Prostate gland (tissue), 2 donors: ENCODE measurements around the gene PRRT1. TPM values are rescaled to one million over a fixed set of nuclear protein-coding genes. Genes with fewer than 3 reads are reported as not detected.

Experiments
- DNase-seq: peaks from one replicate; pipeline ENCODE4 v3.0.0-alpha.2; 2019; ENCODE audit warnings: low spot score
- H3K27ac ChIP-seq, 2 donors: fragments of 200-600 bp; sonication (generic); 2 replicates each; pipeline ENCODE4 v1.5.1; 2017 to 2019
- H3K27me3 ChIP-seq: fragments of 200-600 bp; sonication (generic); replicated peaks from 2 replicates; pipeline ENCODE4 v1.5.1; 2019; ENCODE audit not compliant: insufficient read depth
- H3K36me3 ChIP-seq, 2 donors: fragments of 200-600 bp; sonication (generic); 1 replicate in 1 of 2; 2 replicates in 1 of 2; pipeline versions ENCODE4 v1.5.1 to v1.8.1; 2017 to 2019
- H3K4me1 ChIP-seq: fragments of 200-600 bp; sonication (generic); replicated peaks from 2 replicates; pipeline ENCODE4 v1.5.1; 2019
- H3K4me3 ChIP-seq, 2 donors: fragments of 200-600 bp; sonication (generic); 2 replicates each; pipeline ENCODE4 v1.5.1; 2017 to 2019
- H3K9me3 ChIP-seq: fragments of 200-600 bp; sonication (generic); 2 replicates; pipeline ENCODE4 v1.5.1; 2017
- POLR2A ChIP-seq: fragments of 450-650 bp; IDR thresholded peaks from one replicate; pipeline ENCODE4 v1.6.1; 2016; ENCODE audit warnings: antibody characterized with exemption, mild to moderate bottlenecking
- POLR2AphosphoS5 ChIP-seq: sonication (generic); formaldehyde crosslinking; IDR thresholded peaks from one replicate; pipeline ENCODE4 v1.6.1; 2017; ENCODE audit warnings: antibody characterized with exemption
- WGBS: methylation state at CpG from one replicate; pipeline ENCODE4 v1.1.5; 2018; 5-methylcytosine and 5-hydroxymethylcytosine counted together
- intact Hi-C: fragments of 100-400 bp; cut with DNase I; formaldehyde crosslinking; loops from one replicate; pipeline ENCODE4 v1.14.2; 2022
- total RNA-seq, 2 donors: library from RNA; depleted of rRNA; stranded (reverse); fragments of >200 nt; gene quantifications; one replicate each; pipeline ENCODE4 v1.1.0, GENCODE V29; 2016
- TF ChIP-seq, protein P1 (sequence below), 4 experiments: fragments of 200-600 bp in 2 of 4; fragments of 450-650 bp in 2 of 4; sonication (generic) in 2 of 4; IDR thresholded peaks; 1 replicate in 3 of 4; 2 replicates in 1 of 4; pipeline ENCODE4 v1.5.1; 2016 to 2019; ENCODE audit warnings: antibody characterized with exemption in 4 of 4, mild to moderate bottlenecking in 2 of 4, moderate library complexity in 2 of 4

Gene PRRT1
- total RNA-seq, 2 donors from 2014 or later: 0.64 to 7.2 TPM

DNA sequence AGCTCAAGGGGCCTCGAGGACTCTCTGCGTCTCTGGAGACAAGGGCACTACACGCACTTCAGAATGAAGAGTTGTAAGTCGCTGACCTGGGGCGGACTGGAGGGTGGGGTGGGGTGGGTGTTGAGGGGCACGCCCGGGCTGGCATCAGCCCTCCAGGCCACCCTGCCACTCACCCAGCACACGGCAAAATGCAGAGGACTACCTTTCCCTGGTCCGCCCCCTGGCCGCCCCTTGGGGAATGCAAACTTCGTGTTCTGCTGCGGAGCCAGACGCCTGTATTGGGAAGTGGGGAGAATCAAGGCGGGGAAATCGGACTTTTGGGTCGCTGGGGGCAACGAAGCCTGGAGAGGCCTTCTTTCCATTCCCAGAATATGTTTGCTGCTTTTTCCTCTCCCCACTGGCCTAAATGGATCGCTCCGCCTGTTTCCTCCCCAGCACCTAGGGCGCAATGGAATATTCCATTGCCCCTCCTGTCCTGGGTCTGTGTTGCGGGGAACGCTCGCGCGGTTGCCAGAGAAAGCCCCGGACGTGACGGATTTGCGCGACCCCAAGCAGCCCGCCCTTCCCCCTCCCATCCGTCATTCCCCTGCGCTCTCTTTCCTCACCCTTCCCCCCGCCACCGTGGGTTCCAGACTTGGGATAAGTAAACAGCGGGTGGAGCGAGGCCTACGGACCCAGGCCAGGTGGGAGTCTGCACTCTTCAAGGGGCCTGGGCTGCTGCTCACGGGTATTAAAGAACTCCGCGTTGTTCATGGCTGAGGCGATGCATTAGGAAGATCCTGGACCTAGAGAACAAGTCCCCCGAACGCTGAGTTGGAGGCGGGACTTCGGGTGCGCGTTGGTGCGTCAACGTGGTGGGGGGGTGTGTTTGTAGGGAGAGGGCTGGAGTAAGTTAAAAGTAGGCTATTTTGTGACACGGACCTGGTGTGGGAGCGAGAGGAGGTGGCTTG lies 2.1 kb upstream of the PRRT1 start, which contains the start of gene PPT2:
Gene PPT2 (plus strand): TSS at position 578 of the 950 bp plus-strand sequence. CDS start 454 bp downstream, outside the sequence.
- Histone ChIP-seq H3K27ac (peak within 1 kb of the TSS; percentile 88 to 89), H3K36me3 (peaks cover 0 to 5% of the 10 kb centered on the region in 2 donors), H3K4me3 (peak within 1 kb of the TSS; percentile 53 to 61), H3K27me3 (no peaks in the 10 kb centered on the region), H3K9me3 (no peaks in the 10 kb centered on the region), H3K4me1 (peaks cover 14% of the 10 kb centered on the region)
- DNase-seq: peak; percentile 80
- intact Hi-C loops: loop anchor here (1.0 to 10.0 kb wide), 3 partner anchors 36 to 249 kb away; partner anchors contain the start of gene ZBTB12
- TF ChIP-seq, protein P1, sequence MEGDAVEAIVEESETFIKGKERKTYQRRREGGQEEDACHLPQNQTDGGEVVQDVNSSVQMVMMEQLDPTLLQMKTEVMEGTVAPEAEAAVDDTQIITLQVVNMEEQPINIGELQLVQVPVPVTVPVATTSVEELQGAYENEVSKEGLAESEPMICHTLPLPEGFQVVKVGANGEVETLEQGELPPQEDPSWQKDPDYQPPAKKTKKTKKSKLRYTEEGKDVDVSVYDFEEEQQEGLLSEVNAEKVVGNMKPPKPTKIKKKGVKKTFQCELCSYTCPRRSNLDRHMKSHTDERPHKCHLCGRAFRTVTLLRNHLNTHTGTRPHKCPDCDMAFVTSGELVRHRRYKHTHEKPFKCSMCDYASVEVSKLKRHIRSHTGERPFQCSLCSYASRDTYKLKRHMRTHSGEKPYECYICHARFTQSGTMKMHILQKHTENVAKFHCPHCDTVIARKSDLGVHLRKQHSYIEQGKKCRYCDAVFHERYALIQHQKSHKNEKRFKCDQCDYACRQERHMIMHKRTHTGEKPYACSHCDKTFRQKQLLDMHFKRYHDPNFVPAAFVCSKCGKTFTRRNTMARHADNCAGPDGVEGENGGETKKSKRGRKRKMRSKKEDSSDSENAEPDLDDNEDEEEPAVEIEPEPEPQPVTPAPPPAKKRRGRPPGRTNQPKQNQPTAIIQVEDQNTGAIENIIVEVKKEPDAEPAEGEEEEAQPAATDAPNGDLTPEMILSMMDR (IDR thresholded peaks at IDR 0.05): peak in 3 of 4 experiments; percentile 10 to 38 (median 28)
- peak; percentile 88 for TF ChIP-seq POLR2AphosphoS5
- peak; percentile 39 for TF ChIP-seq POLR2A
- WGBS: under 1% methylated on average over 47 of the region's 52 CpGs

DNA sequence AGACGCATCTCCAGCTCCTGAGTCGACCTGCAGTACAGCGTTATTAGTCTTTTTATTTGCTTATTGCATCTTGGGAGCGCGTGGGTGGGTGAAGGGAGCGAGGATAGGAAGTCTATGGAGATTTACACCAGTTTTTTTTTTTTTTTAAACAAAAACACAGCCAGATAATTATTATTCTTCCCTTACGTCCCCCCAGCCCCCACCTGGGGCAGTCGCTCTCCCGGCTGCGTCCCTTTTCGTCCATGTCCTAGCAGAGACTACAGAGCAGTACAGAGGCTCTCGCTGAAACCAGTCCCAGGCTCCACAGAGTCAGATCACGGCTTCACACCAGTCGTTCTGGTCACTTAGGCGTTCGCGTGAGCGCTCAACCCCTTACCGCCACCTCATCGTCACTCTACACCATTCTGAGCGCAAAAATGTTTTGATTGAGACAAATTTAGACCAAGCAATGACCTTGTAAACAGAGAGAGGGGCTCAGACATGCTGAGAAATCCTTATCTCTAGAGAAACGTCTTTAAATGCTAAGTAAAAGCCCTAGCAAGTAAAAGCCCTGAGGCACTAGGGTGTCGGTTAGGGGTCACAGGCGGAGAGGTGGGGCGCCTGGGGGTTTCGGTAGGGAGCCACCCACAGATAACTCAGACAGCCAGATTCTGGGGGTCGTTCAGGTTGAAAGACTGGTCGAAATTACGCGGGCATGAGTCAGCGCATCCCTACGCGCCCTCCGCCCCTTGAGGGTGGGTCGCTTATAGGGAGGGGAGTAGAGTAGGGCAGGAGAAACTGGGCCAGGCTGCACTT lies 1.2 kb upstream of the PRRT1 start:
- Histone ChIP-seq H3K27ac (peak overlapping the region; percentile 88 to 89), H3K9me3 (no peaks in the 10 kb centered on the region), H3K4me3 (peak overlapping the region; percentile 53 to 61), H3K36me3 (peaks cover 0 to 5% of the 10 kb centered on the region in 2 donors), H3K4me1 (peaks cover 14% of the 10 kb centered on the region), H3K27me3 (no peaks in the 10 kb centered on the region)
- DNase-seq: no peak
- no peak for TF ChIP-seq POLR2A
- TF ChIP-seq, protein P1 (IDR thresholded peaks at IDR 0.05): no peak
- no peak for TF ChIP-seq POLR2AphosphoS5
- WGBS: 12% methylated on average over 35 of the region's 35 CpGs
- intact Hi-C loops: loop anchor here (10.0 kb wide), 2 partner anchors 188 to 248 kb away; partner anchors contain the start of gene ZBTB12

DNA sequence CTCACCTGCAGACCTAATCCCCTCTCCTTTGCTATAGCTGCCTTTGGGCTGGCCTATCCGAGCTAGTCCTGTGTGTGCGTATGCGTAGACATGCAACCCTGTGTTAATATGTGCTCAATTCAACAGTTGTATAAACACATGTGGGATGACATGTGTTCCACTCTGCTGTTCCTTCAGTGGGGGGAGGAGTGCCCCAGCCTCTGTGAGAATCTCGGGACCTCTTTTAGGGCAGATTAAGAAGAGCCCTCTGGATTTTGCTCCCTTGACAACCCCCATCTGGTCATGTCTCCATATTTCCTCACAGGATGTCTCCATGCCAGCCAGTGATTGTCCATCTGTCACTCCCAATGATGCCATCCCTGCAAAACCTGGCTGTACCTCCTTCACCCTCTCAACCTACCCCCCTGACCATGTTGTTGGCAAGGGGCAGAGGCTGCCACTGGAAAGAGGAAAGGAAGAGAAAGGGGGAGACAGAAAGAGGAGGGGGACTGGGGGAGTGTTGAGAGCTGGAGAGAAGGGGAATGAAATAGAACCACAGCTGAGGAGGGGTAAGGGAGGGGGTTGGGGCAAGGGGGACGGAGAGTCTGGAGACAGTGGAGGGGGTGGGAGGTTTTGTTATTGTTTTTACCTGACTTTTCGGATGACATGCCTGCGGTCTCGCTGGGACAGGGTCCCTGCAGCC lies 417 bp downstream of the PRRT1 start:
- H3K27me3 ChIP-seq: no peaks in the 10 kb centered on the region
- no peak for DNase-seq
- peaks cover 14% of the 10 kb centered on the region for H3K4me1 ChIP-seq
- 25% methylated on average over 8 of the region's 8 CpGs for WGBS
- H3K27ac ChIP-seq: peak overlapping the region; percentile 88 to 89
- no peaks in the 10 kb centered on the region for H3K36me3 ChIP-seq
- H3K4me3 ChIP-seq: peak overlapping the region; percentile 20 to 27
- no peaks in the 10 kb centered on the region for H3K9me3 ChIP-seq
- intact Hi-C loops: loop anchor here (2.0 to 10.0 kb wide), 3 partner anchors 21 to 247 kb away; partner anchors contain the start of genes FKBPL and ZBTB12
- TF ChIP-seq, protein P1 (IDR thresholded peaks at IDR 0.05): no peak
- no peak for TF ChIP-seq POLR2A
- TF ChIP-seq POLR2AphosphoS5: no peak

DNA sequence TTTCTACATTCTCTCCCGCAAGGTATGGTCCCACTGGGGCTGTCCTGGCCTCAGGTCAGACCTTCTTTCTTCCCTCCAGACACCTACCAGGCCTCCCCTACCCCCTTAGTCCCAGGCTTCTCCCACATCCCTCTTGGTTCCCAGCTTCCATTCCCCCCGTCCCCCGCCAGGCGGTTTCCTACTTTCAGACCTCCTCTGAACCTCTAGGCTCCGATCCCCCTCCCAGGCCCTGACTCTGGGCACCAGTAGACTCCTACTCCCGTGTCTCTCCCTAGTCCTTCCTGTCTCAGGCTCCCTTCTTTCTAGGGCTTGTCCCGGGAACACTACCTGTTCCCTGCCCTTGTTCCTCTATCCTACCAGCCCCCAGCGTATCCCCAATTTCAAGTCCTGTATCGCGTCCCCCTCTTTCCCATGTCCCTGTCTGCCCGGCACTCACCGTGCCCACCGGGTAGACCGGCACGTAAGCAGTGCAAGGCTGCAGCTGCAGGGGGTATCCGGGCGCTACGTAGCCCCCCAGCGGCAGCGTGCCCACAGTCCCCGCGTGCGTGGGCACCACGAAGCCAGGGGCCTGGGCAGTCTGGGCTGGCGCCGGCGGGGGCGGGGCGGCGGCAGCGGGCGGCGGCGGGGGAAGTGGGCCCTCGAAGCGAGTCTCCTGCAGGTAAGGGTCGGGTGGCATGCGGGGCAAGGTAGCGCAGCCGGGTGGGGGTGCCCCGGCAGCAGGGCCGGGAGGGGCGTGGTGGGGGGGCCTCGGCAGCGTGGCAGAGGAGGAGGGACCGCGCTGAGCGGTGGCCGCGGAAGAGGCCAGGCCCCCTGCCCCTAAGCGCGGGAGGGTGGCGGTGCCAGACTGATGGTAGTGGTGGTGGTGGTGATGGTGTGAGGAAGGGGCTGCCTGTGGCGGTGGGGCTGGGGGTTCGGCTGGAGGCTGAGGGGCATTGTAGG lies 1.5 kb downstream of the PRRT1 start:
- H3K4me1 ChIP-seq: peaks cover 9% of the 10 kb centered on the region
- no peaks in the 10 kb centered on the region for H3K27me3 ChIP-seq
- H3K4me3 ChIP-seq: peak overlapping the region in 1 of 2 donors; percentile 8
- intact Hi-C loops: loop anchor here (2.0 to 10.0 kb wide), 3 partner anchors 19 to 245 kb away; partner anchors contain the start of genes FKBPL and ZBTB12
- no peak for TF ChIP-seq POLR2AphosphoS5
- TF ChIP-seq, protein P1 (IDR thresholded peaks at IDR 0.05): no peak
- TF ChIP-seq POLR2A: no peak
- DNase-seq: no peak
- WGBS: 54% methylated on average over 44 of the region's 55 CpGs
- no peak overlapping the region for H3K27ac ChIP-seq
- H3K36me3 ChIP-seq: no peaks in the 10 kb centered on the region
- H3K9me3 ChIP-seq: no peaks in the 10 kb centered on the region
